ENCODE data around the gene NOL4L. TPM values are rescaled to one million over a fixed set of nuclear protein-coding genes. Genes with fewer than 3 reads are reported as not detected.

The NOL4L gene
- total RNA-seq, 4 donors from 2014 or later = 5.9 to 20.5 (median 6.9) TPM

DNA sequence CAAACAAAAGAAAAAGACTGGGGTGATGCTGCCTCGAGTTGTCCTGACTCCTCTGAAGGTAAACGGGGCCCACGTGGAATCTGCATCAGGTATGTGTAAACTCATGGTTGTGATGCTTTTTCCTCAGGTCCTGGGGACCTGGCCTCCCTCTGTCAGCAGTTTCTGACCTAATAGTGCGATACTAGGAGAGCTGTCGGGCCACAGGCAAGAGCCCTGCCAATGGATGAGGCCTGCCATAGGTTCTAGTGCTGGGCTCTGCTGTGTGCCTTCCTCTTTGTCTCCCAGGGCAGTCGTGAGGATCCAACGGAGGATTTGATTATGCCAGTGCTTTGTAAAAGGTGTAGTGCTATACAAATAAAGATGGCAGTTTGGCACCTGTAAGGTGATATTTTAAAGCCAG, 155.8 kb downstream of the NOL4L start:
- TF ChIP-seq, protein P1, sequence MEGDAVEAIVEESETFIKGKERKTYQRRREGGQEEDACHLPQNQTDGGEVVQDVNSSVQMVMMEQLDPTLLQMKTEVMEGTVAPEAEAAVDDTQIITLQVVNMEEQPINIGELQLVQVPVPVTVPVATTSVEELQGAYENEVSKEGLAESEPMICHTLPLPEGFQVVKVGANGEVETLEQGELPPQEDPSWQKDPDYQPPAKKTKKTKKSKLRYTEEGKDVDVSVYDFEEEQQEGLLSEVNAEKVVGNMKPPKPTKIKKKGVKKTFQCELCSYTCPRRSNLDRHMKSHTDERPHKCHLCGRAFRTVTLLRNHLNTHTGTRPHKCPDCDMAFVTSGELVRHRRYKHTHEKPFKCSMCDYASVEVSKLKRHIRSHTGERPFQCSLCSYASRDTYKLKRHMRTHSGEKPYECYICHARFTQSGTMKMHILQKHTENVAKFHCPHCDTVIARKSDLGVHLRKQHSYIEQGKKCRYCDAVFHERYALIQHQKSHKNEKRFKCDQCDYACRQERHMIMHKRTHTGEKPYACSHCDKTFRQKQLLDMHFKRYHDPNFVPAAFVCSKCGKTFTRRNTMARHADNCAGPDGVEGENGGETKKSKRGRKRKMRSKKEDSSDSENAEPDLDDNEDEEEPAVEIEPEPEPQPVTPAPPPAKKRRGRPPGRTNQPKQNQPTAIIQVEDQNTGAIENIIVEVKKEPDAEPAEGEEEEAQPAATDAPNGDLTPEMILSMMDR (IDR thresholded peaks at IDR 0.05; ENCODE audit: low read depth) = no peak

DNA sequence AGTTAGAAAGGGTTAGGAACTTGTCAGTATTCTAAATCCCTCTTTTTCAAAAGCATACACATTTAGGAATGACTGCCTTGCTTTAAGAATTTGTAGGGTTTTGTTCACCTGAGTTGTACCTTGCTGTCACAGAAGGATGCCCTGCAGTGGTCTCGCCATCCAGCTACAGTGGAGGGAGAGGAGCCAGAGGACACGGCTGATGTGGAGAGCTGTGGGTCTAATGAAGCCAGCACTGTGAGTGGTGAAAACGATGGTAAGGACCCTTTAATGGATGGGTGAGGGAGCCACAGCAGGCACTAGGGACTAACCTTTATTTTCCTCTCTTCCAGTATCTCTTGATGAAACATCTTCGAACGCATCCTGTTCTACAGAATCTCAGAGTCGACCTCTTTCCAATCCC, 157.1 kb downstream of the NOL4L start:
- TF ChIP-seq, protein P1 (IDR thresholded peaks at IDR 0.05; ENCODE audit: low read depth) = no peak

DNA sequence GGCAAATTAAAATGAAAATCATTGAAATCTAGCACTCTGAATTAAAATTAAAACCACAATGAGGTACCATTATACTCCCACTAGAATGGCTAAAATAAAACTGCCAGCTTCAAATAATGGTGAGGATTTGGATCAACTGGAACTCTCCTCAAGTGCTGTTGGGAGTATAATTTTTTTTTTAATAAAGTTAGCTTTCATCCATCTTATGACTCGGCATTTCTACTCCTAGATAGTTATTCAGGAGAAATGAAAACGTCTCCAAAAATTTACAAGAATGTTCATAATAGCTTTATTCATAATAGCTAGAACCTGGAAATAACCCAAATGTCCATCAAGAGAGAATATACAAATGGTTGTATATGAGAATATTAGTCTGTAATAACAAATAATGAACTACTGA, 163.8 kb downstream of the NOL4L start:
- TF ChIP-seq, protein P1 (IDR thresholded peaks at IDR 0.05; ENCODE audit: low read depth) = no peak

DNA sequence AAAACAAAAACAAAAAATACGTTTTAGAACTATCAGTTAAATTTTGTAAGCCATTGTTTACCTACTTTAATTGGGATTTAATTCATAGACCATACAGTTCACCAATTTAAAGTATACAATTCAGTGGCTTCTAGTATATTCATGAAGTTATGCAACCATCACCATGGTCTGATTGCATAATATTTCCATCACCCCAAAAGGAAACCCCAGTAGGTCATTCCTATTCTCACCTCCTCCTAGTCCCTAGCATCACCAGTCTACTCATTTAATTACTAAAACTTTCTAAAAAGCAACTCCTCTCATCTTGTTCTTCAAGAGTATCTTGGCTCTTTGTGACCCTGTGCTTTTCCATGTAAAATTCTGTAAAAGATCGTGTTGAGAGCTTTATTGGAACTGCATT, 166.8 kb downstream of the NOL4L start:
- TF ChIP-seq, protein P1 (IDR thresholded peaks at IDR 0.05; ENCODE audit: low read depth) = no peak

DNA sequence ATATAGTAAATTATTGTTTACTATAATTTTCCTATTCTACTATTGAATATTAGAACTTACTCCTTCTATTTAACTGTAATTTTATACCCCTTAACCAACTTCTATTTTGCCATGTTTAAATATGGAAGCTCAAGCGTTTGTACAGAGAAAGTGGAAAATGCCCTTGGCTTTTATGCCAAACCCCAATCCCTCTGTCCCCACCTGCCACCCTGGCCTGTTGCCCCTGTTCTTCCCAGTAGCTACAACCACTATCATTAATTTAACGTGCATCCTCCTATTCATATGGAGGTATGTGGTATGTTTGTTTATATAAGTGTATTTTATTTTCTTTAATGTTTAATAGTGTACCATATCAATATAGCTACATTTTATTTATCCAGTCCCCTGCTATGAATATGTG, 168.9 kb downstream of the NOL4L start:
- TF ChIP-seq, protein P1 (IDR thresholded peaks at IDR 0.05; ENCODE audit: low read depth) = no peak

DNA sequence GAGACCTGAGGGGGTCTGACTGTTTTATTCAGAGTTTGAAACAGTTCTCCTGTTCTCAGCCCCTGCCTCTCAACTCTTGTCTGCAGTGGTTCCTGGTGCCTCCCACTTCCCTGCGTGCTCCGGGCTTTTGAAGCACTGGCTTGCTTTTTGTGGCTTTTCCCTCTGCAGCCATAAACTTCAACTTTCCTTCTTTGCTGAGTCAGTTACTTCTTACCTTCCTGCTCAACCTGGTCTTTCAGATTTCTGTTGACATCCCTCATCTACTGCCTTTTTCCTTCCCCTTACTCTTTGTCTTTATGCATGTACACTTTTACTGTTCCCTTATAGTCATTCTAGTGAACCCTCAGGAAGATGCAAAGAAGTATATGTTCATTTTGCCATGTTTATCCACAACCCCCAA, 169.6 kb downstream of the NOL4L start:
- TF ChIP-seq, protein P1 (IDR thresholded peaks at IDR 0.05; ENCODE audit: low read depth) = no peak

DNA sequence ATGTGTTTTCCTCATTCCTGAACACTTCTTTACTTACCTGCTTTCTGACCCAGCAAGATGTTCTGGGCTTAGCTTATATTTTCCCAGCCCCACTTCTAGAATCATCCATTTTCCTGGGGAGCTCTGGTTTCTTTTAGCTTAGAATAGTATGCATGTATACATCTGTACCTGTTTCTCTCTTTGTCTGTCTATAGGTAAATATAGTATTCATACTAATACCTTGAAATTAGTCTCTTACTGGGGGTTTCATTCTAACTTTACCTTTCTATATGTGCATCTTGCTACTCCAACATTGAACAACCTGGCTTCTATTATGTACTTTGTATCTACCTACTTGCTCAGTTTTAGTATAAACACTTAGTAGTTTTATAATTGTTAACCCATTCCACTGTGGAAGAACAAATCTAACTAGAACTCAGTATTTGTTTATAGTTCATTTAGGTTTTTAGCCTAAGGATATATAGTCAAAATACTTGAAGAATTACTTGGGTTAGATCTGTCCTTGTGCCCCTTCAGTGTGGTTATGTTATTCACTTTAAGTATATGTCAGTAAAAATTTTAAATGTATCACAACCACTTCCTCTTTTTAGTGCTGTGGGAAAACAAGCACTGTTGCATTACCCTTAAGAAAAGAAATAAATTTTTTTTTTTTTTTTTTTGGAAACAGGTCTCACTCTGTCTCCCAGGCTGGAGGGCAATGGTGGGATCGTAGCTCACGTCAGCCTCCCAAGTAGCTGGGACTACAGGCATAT, 173.0 kb downstream of the NOL4L start:
- TF ChIP-seq, protein P1 (IDR thresholded peaks at IDR 0.05; ENCODE audit: low read depth) = no peak
